B cell (primary cell): ENCODE data around the gene SLC25A26. TPM values are rescaled to one million over a fixed set of nuclear protein-coding genes. Genes with fewer than 3 reads are reported as not detected.

Experiments
- ATAC-seq: fragments of 200-7000 bp; cut with Tn5 transposase; one replicate; pipeline ENCODE4 v1.10.0; 2021; ENCODE audit warnings: low read depth, mild to moderate bottlenecking, moderate number of reproducible peaks, moderate library complexity
- CTCF ChIA-PET: fragments of 350-600 bp; sonication (Branson Sonifier 250); formaldehyde crosslinking; loops from one replicate; lab custom pipeline; 2021; ENCODE audit warnings: antibody characterized with exemption, inconsistent platforms; lab: Charles Lee
- POLR2A ChIA-PET: fragments of 350-600 bp; sonication (Branson Sonifier 250); formaldehyde crosslinking; loops from one replicate; lab custom pipeline; 2021; ENCODE audit warnings: antibody characterized with exemption; lab: Charles Lee
- DNase-seq: peaks from one replicate; pipeline ENCODE4 v3.0.0; 2013
- H2AFZ ChIP-seq: 2 replicates; pipeline ENCODE4 v1.6.1; 2012; ENCODE audit warnings: mild to moderate bottlenecking, low read depth, low read length; ENCODE audit not compliant: insufficient read depth, poor library complexity, severe bottlenecking
- H3K27ac ChIP-seq, 2 donors: 1 replicate in 1 of 2; 2 replicates in 1 of 2; pipeline ENCODE4 v1.5.1; 2012 to 2013; ENCODE audit warnings: low read length in 2 of 2, mild to moderate bottlenecking in 2 of 2, moderate library complexity in 1 of 2
- H3K27me3 ChIP-seq, 4 experiments: fragments of 200-600 bp in 1 of 4; sonication (generic) in 1 of 4; replicated peaks in 1 of 4; 1 replicate in 2 of 4; 2 replicates in 2 of 4; pipeline versions ENCODE4 v1.6.1 to v1.7.0; 2013 to 2016; ENCODE audit warnings: low read length in 3 of 4, mild to moderate bottlenecking in 2 of 4, mixed read lengths in 1 of 4, moderate library complexity in 1 of 4; ENCODE audit not compliant: insufficient read depth in 4 of 4, control insufficient read depth in 3 of 4; ENCODE audit errors: control extremely low read depth in 1 of 4
- H3K36me3 ChIP-seq, 2 experiments: replicated peaks in 1 of 2; 1 replicate in 1 of 2; 2 replicates in 1 of 2; pipeline versions ENCODE4 v1.6.1 to v1.7.1; 2013; ENCODE audit warnings: low read length in 1 of 2; ENCODE audit not compliant: insufficient read depth in 2 of 2, control insufficient read depth in 1 of 2; ENCODE audit errors: control extremely low read depth in 1 of 2, extremely low read depth in 1 of 2
- H3K4me1 ChIP-seq, 2 donors: fragments of 200-600 bp in 1 of 2; sonication (generic) in 1 of 2; 1 replicate in 1 of 2; 2 replicates in 1 of 2; pipeline versions ENCODE4 v1.5.1 to v1.6.1; 2013 to 2017; ENCODE audit warnings: low read length in 2 of 2; ENCODE audit not compliant: control insufficient read depth in 2 of 2, insufficient read depth in 2 of 2
- H3K4me2 ChIP-seq: replicated peaks from 2 replicates; pipeline ENCODE3; 2012; ENCODE audit warnings: mild to moderate bottlenecking, low read depth, low read length; ENCODE audit not compliant: poor library complexity, severe bottlenecking
- H3K4me3 ChIP-seq, 5 experiments: fragments of 200-600 bp in 1 of 5; sonication (generic) in 1 of 5; 1 replicate in 3 of 5; 2 replicates in 2 of 5; pipeline versions ENCODE4 v1.5.1 to v1.7.0; 2011 to 2016; ENCODE audit warnings: low read length in 4 of 5, mild to moderate bottlenecking in 4 of 5, low read depth in 2 of 5, control low read depth in 1 of 5, moderate library complexity in 1 of 5; ENCODE audit not compliant: insufficient read depth in 1 of 5; ENCODE audit errors: control extremely low read depth in 1 of 5, extremely low read depth in 1 of 5
- H3K79me2 ChIP-seq: fragments of 200-600 bp; sonication (generic); one replicate; pipeline ENCODE4 v1.6.0; 2016; ENCODE audit warnings: low read length; ENCODE audit not compliant: control insufficient read depth, insufficient read depth
- H3K9ac ChIP-seq: fragments of 200-600 bp; sonication (generic); 2 replicates; pipeline ENCODE4 v1.6.1; 2017; ENCODE audit warnings: mild to moderate bottlenecking, low read length, moderate library complexity
- H3K9me3 ChIP-seq, 3 donors: one replicate each; pipeline versions ENCODE4 v1.6.1 to v1.7.1; 2013; ENCODE audit warnings: low read length in 2 of 3; ENCODE audit not compliant: control insufficient read depth in 2 of 3, insufficient read depth in 1 of 3; ENCODE audit errors: control extremely low read depth in 1 of 3
- H4K20me1 ChIP-seq: 2 replicates; pipeline ENCODE4 v1.6.0; 2012; ENCODE audit warnings: mild to moderate bottlenecking, low read length; ENCODE audit not compliant: insufficient read depth, control insufficient read depth, poor library complexity, severe bottlenecking
- H3K27ac Mint-ChIP-seq: one replicate; pipeline ENCODE4 v1.8.0; 2021; ENCODE audit warnings: mixed read lengths
- H3K27me3 Mint-ChIP-seq: one replicate; pipeline ENCODE4 v1.8.0; 2021; ENCODE audit warnings: mixed read lengths
- H3K4me1 Mint-ChIP-seq: one replicate; pipeline ENCODE4 v1.8.0; 2021; ENCODE audit warnings: mixed read lengths
- H3K4me3 Mint-ChIP-seq: one replicate; pipeline ENCODE4 v1.8.0; 2021; ENCODE audit warnings: mixed read lengths
- H3K9me3 Mint-ChIP-seq: one replicate; pipeline ENCODE4 v1.8.0; 2022; ENCODE audit warnings: mixed read lengths; ENCODE audit not compliant: insufficient read depth
- EZH2 ChIP-seq: IDR thresholded peaks from 2 replicates; pipeline ENCODE4 v1.6.1; 2012; ENCODE audit warnings: borderline replicate concordance, low read depth, mild to moderate bottlenecking, moderate library complexity, low read length; ENCODE audit not compliant: insufficient read depth, poor library complexity, severe bottlenecking
- WGBS: methylation state at CpG from one replicate; pipeline ENCODE4 v1.1.5; 2013; ENCODE audit warnings: missing lambda C conversion rate; ENCODE audit not compliant: insufficient coverage; 5-methylcytosine and 5-hydroxymethylcytosine counted together
- intact Hi-C: fragments of 100-400 bp; cut with micrococcal nuclease; formaldehyde crosslinking; loops from one replicate; pipeline ENCODE4 v1.10.0; 2022
- polyA plus RNA-seq: library from polyadenylated mRNA; depleted of rRNA; stranded (reverse); fragments of >200 nt; gene quantifications from 2 replicates; pipeline ENCODE4 v1.2.3, GENCODE V29; 2012
- total RNA-seq, 2 donors: library from RNA; stranded (reverse); fragments of 120-200 nt in 1 of 2; gene quantifications; 1 replicate in 1 of 2; 2 replicates in 1 of 2; pipeline versions ENCODE4 v1.2.3 to v1.2.4, GENCODE V29; 2013 to 2022
- TF ChIP-seq, protein P1 (sequence below): fragments of 200-600 bp; IDR thresholded peaks from one replicate; pipeline ENCODE4 v1.8.0; 2022; ENCODE audit warnings: antibody characterized with exemption, mild to moderate bottlenecking

Gene SLC25A26
- total and polyA plus RNA-seq, 2 donors (not counting 1 experiment from before 2014, with no cell fraction given) = 22.3 to 23.8 TPM

DNA sequence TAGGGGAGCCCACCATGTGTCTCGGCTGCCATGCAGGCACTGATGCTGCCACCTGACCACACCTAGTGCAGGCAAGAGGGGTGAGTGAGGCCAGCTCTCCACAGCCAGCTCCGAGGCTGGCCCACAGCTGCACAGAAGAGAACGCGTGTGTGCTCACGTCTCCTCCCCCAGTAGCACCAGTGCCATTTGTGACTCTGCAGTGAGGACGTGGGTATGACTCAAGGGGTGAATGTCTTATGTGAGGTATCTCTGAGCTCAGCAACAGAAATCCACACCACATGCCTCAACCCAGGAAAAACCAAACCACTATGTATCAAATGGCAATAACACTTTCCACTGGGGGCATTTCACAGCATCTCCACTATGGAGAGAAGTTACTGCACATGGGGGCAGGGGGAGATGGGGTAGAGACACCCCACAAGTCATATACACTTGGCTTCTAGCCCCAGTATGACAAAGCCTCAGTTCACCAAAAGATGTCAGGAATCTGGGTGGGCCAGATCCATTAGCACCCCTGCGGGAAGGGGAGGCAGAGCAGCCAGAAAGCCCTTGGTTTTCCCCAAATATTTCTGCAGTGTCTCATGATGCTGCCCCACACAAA is 192.4 kb downstream of the SLC25A26 start:
- Mint-ChIP-seq H3K27ac (no peak overlapping the region), H3K4me3 (no peak overlapping the region), H3K9me3 (no peaks in the 10 kb centered on the region), H3K27me3 (no peaks in the 10 kb centered on the region), H3K4me1 (no peaks in the 10 kb centered on the region)
- Histone ChIP-seq H3K27me3 (no peaks in the 10 kb centered on the region), H3K9me3 (no peaks in the 10 kb centered on the region), H4K20me1 (no peaks in the 10 kb centered on the region), H3K4me1 (no peaks in the 10 kb centered on the region), H3K36me3 (no peaks in the 10 kb centered on the region), H3K79me2 (no peaks in the 10 kb centered on the region), H3K4me3 (no peak overlapping the region), H2AFZ (no peak overlapping the region), H3K9ac (no peak overlapping the region), H3K27ac (no peak overlapping the region), H3K4me2 (no peak overlapping the region)
- intact Hi-C loops = no loop called here
- DNase-seq (no peak), ATAC-seq (no peak)
- TF ChIP-seq, protein P1, sequence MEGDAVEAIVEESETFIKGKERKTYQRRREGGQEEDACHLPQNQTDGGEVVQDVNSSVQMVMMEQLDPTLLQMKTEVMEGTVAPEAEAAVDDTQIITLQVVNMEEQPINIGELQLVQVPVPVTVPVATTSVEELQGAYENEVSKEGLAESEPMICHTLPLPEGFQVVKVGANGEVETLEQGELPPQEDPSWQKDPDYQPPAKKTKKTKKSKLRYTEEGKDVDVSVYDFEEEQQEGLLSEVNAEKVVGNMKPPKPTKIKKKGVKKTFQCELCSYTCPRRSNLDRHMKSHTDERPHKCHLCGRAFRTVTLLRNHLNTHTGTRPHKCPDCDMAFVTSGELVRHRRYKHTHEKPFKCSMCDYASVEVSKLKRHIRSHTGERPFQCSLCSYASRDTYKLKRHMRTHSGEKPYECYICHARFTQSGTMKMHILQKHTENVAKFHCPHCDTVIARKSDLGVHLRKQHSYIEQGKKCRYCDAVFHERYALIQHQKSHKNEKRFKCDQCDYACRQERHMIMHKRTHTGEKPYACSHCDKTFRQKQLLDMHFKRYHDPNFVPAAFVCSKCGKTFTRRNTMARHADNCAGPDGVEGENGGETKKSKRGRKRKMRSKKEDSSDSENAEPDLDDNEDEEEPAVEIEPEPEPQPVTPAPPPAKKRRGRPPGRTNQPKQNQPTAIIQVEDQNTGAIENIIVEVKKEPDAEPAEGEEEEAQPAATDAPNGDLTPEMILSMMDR = no peak
- TF ChIP-seq EZH2 = no peak
- ChIA-PET POLR2A (no interaction called here), CTCF (no interaction called here)
- 98% methylated on average over 6 of the region's 7 CpGs for WGBS

DNA sequence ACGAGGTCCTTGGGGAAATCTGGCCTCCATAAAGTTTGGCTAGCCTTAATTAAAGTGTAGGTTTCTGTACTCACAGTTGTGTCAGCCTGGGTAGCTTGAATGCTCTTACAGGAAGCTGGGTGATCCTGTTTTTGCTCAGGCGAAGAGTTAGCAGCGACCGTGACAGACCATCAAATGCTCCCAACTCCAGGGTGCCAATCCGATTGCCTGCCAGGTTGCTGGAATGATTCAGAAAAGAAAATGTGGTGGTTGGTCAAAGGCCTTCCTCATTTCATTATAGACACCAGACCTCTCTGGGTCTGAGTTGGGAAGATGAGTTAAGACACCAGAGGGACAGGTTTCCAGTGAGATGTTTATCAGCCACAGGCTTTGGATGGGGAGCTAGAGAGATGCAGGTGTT is 194.0 kb downstream of the SLC25A26 start:
- H2AFZ ChIP-seq = no peak overlapping the region
- H3K4me1 ChIP-seq = no peaks in the 10 kb centered on the region
- no peak overlapping the region for H3K4me3 Mint-ChIP-seq
- no peaks in the 10 kb centered on the region for H3K27me3 Mint-ChIP-seq
- H3K4me1 Mint-ChIP-seq = no peaks in the 10 kb centered on the region
- H3K36me3 ChIP-seq = no peaks in the 10 kb centered on the region
- H3K27ac Mint-ChIP-seq = no peak overlapping the region
- DNase-seq = no peak
- CTCF ChIA-PET = no interaction called here
- peaks cover 0 to 5% (median 0%) of the 10 kb centered on the region in 3 donors for H3K9me3 ChIP-seq
- H3K79me2 ChIP-seq = no peaks in the 10 kb centered on the region
- no peak overlapping the region for H3K4me3 ChIP-seq
- no peaks in the 10 kb centered on the region for H3K27me3 ChIP-seq
- no peak overlapping the region for H3K27ac ChIP-seq
- peaks cover 3% of the 10 kb centered on the region for H3K9me3 Mint-ChIP-seq
- ATAC-seq = no peak
- no peak overlapping the region for H3K9ac ChIP-seq
- POLR2A ChIA-PET = no interaction called here
- no peaks in the 10 kb centered on the region for H4K20me1 ChIP-seq
- intact Hi-C loops = no loop called here
- no peak for TF ChIP-seq EZH2
- TF ChIP-seq, protein P1 = no peak
- 98% methylated on average over 4 of the region's 5 CpGs for WGBS
- H3K4me2 ChIP-seq = no peak overlapping the region
